Type B pancreatic cell (in vitro differentiated cells): ENCODE data around the gene TIPARP. TPM values are rescaled to one million over a fixed set of nuclear protein-coding genes. Genes with fewer than 3 reads are reported as not detected.
A peak's percentile ranks its signal among the peaks of the same experiment; 100 is the strongest.

Source experiments
- DNase-seq: peaks from one replicate; pipeline ENCODE4 v3.0.0; 2021; ENCODE audit warnings: mixed read lengths; ENCODE audit not compliant: unreplicated experiment; ENCODE audit errors: extremely low spot score
- H3K27ac Mint-ChIP-seq: 2 replicates; pipeline ENCODE4 v1.8.0; 2021; ENCODE audit warnings: mild to moderate bottlenecking, mixed read lengths
- H3K27me3 Mint-ChIP-seq: 2 replicates; pipeline ENCODE4 v1.8.0; 2021; ENCODE audit warnings: mixed read lengths
- H3K36me3 Mint-ChIP-seq: 2 replicates; pipeline ENCODE4 v1.8.0; 2021; ENCODE audit warnings: mixed read lengths
- H3K4me1 Mint-ChIP-seq: one replicate; pipeline ENCODE4 v1.8.0; 2021; ENCODE audit warnings: mixed read lengths; ENCODE audit not compliant: unreplicated experiment
- H3K4me3 Mint-ChIP-seq: 2 replicates; pipeline ENCODE4 v1.8.0; 2021; ENCODE audit warnings: mild to moderate bottlenecking, mixed read lengths
- H3K9me3 Mint-ChIP-seq: 2 replicates; pipeline ENCODE4 v1.8.0; 2021; ENCODE audit warnings: mixed read lengths
- CTCF ChIP-seq: fragments of 200-600 bp; sonication (generic); conservative IDR thresholded peaks from 2 replicates; pipeline ENCODE4 v1.5.0; 2021; ENCODE audit warnings: antibody characterized with exemption, mild to moderate bottlenecking
- total RNA-seq: library from RNA; stranded (reverse); gene quantifications from 2 replicates; pipeline ENCODE4 v1.2.1, GENCODE V29; 2021; ENCODE audit warnings: low replicate concordance

TIPARP gene
- total RNA-seq, 1 donor from 2014 or later = 37.5 TPM

GRCh38 chr3:156726456-156726855, 52.1 kb downstream of the TIPARP start:
- Mint-ChIP-seq H3K36me3 (no peaks in the 10 kb centered on the region), H3K9me3 (no peaks in the 10 kb centered on the region), H3K27me3 (no peaks in the 10 kb centered on the region), H3K27ac (peak overlapping the region; percentile 93), H3K4me1 (peaks cover 31% of the 10 kb centered on the region), H3K4me3 (no peak overlapping the region)
- TF ChIP-seq CTCF = no peak
- DNase-seq = no peak

- Mint-ChIP-seq H3K4me1 (peaks cover 27% of the 10 kb centered on the region), H3K9me3 (no peaks in the 10 kb centered on the region), H3K27ac (peak overlapping the region; percentile 77), H3K36me3 (no peaks in the 10 kb centered on the region), H3K27me3 (no peaks in the 10 kb centered on the region), H3K4me3 (no peak overlapping the region)
- TF ChIP-seq CTCF = no peak
- no peak for DNase-seq
Observed at GRCh38 chr3:156727519-156728205, 53.3 kb downstream of the TIPARP start.

GRCh38 chr3:156728267-156728985, 54.0 kb downstream of the TIPARP start:
- DNase-seq = no peak
- Mint-ChIP-seq H3K4me3 (no peak overlapping the region), H3K27ac (peak overlapping the region; percentile 42), H3K36me3 (no peaks in the 10 kb centered on the region), H3K4me1 (peaks cover 22% of the 10 kb centered on the region), H3K9me3 (no peaks in the 10 kb centered on the region), H3K27me3 (no peaks in the 10 kb centered on the region)
- no peak for TF ChIP-seq CTCF

- Mint-ChIP-seq H3K4me3 (no peak overlapping the region), H3K36me3 (no peaks in the 10 kb centered on the region), H3K27me3 (no peaks in the 10 kb centered on the region), H3K9me3 (no peaks in the 10 kb centered on the region), H3K4me1 (peaks cover 22% of the 10 kb centered on the region), H3K27ac (peak overlapping the region; percentile 42)
- TF ChIP-seq CTCF = no peak
- no peak for DNase-seq
Observed at GRCh38 chr3:156729460-156730179, 55.2 kb downstream of the TIPARP start.

- H3K36me3 Mint-ChIP-seq = no peaks in the 10 kb centered on the region
- H3K27me3 Mint-ChIP-seq = no peaks in the 10 kb centered on the region
- no peaks in the 10 kb centered on the region for H3K9me3 Mint-ChIP-seq
- no peak overlapping the region for H3K27ac Mint-ChIP-seq
- H3K4me1 Mint-ChIP-seq = peaks cover 15% of the 10 kb centered on the region
- no peak for DNase-seq
- H3K4me3 Mint-ChIP-seq = no peak overlapping the region
- TF ChIP-seq CTCF = no peak
Observed at GRCh38 chr3:156731813-156732212, 57.4 kb downstream of the TIPARP start.
